Measurements from ENCODE around the gene MRPS5.

DNA sequence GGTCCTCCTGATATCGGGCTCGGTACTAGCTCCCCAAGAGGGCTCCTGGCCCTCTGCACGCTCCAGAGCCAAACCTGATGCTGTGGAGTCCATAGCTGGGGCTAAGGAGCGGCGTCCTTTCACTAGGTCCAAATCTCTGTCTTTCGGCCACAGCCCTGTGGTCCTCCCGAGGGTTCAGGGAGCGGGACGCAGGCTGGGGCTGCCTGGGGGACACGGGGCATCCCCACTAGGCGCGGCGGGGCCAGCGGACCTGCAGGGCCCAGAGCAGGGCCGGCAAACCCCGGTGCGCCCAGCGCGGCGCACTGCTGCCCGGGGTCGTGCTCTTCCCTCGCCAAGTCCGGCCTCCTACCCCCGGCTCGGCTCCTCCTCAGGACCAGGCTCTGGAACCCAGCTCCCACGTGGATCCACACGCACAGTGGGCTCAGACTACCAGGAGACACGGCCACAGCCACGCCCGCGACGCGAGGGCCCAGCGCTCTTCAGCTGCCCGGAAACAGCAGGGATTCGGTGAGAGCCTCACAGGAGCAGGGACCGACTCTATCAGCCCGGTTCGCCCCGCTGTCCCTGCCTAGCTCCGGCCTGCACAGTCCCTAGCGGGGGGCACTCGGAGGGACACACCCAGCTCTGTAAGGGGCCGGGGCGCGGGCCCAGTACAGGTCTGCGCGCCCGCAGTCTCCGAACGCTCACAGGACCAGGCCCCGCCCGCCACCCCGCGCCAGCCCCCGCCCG is 37.4 kb upstream of the MRPS5 start:
- TF ChIP-seq POLR2A (IDR thresholded peaks at IDR 0.05) = no peak
- TF ChIP-seq, protein P1, sequence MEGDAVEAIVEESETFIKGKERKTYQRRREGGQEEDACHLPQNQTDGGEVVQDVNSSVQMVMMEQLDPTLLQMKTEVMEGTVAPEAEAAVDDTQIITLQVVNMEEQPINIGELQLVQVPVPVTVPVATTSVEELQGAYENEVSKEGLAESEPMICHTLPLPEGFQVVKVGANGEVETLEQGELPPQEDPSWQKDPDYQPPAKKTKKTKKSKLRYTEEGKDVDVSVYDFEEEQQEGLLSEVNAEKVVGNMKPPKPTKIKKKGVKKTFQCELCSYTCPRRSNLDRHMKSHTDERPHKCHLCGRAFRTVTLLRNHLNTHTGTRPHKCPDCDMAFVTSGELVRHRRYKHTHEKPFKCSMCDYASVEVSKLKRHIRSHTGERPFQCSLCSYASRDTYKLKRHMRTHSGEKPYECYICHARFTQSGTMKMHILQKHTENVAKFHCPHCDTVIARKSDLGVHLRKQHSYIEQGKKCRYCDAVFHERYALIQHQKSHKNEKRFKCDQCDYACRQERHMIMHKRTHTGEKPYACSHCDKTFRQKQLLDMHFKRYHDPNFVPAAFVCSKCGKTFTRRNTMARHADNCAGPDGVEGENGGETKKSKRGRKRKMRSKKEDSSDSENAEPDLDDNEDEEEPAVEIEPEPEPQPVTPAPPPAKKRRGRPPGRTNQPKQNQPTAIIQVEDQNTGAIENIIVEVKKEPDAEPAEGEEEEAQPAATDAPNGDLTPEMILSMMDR (IDR thresholded peaks at IDR 0.05 in 4 of 5, conservative IDR thresholded peaks at IDR 0.05 in 1 of 5) = no peak

All from gastrocnemius medialis (tissue), 4 donors.